AG04450 (cell line): Measurements from ENCODE around the gene ARSA. TPM values are rescaled to one million over a fixed set of nuclear protein-coding genes. Genes with fewer than 3 reads are reported as not detected.

ENCODE experiments used
- CTCF ChIA-PET: fragments of 300-600, 350-600 bp; formaldehyde crosslinking; extraction: SDS; loops from one replicate; lab custom pipeline; 2022; ENCODE audit warnings: antibody characterized with exemption, inconsistent platforms; lab: Charles Lee
- POLR2A ChIA-PET: fragments of 350-600 bp; formaldehyde crosslinking; extraction: SDS; loops from one replicate; lab custom pipeline; 2021; ENCODE audit warnings: antibody characterized with exemption, inconsistent platforms; lab: Yijun Ruan, JAX
- DNase-seq: peaks from one replicate; pipeline ENCODE4 v3.0.0-alpha.2; 2011; ENCODE audit warnings: low read depth, low spot score
- H3K27ac ChIP-seq: one replicate; pipeline ENCODE4 v1.5.1; 2012; ENCODE audit warnings: low read depth, low read length, control low read depth
- H3K27me3 ChIP-seq: one replicate; pipeline ENCODE4 v1.6.0; 2012; ENCODE audit warnings: low read length; ENCODE audit not compliant: control insufficient read depth, insufficient read depth
- H3K4me3 ChIP-seq: 2 replicates; pipeline ENCODE4 v1.5.1; 2011; ENCODE audit warnings: mild to moderate bottlenecking, low read depth, low read length, control low read depth
- H3K9me3 ChIP-seq: 2 replicates; pipeline ENCODE4 v1.5.1; 2012; ENCODE audit warnings: low read length; ENCODE audit not compliant: control insufficient read depth, insufficient read depth
- CTCF ChIP-seq: IDR thresholded peaks from 2 replicates; pipeline ENCODE4 v1.5.1; 2011; ENCODE audit warnings: low read depth, low read length, control low read depth, inconsistent platforms
- polyA plus RNA-seq: library from polyadenylated mRNA; depleted of rRNA; stranded (reverse); fragments of >200 nt; gene quantifications from 2 replicates; pipeline ENCODE4 v1.2.3, GENCODE V29; 2011

ARSA gene
- polyA plus RNA-seq, 1 experiment, result 14.3 TPM

GRCh38 chr22:50582493-50583293, 45.3 kb downstream of the ARSA start, which contains the start of gene CHKB:
Gene CHKB (minus strand): TSS chr22:50582849. CDS start chr22:50582781, 68 bp downstream.
- Histone ChIP-seq H3K27me3 (peaks cover 8% of the 10 kb centered on the region), H3K9me3 (no peaks in the 10 kb centered on the region), H3K27ac (peak within 1 kb of the TSS; percentile 84), H3K4me3 (peak within 1 kb of the TSS; percentile 83)
- no peak for TF ChIP-seq CTCF
- CTCF ChIA-PET, result interaction anchor here (1.2 kb wide), 1 partner anchor 38 kb away, joined by 4 read pairs; no protein-coding TSS in a partner anchor
- POLR2A ChIA-PET, result interaction anchor here (0.6 to 1.6 kb wide), 4 partner anchors 18 to 75 kb away, joined by 3 to 11 read pairs (median 4); partner anchors contain the start of genes LMF2 and NCAPH2
- peak; percentile 89 for DNase-seq

- CTCF ChIA-PET, result interaction anchor here (1.2 kb wide), 1 partner anchor 39 kb away, joined by 4 read pairs; no protein-coding TSS in a partner anchor
Measured at GRCh38 chr22:50581950-50582492, 45.9 kb downstream of the ARSA start.

GRCh38 chr22:50581031-50581949, 46.7 kb downstream of the ARSA start:
- no peak for TF ChIP-seq CTCF
- CTCF ChIA-PET, result interaction anchor here (0.7 to 0.8 kb wide), 3 partner anchors 18 to 56 kb away, joined by 3 to 5 read pairs (median 4); partner anchors contain the start of gene SCO2
- Histone ChIP-seq H3K27me3 (peaks cover 4% of the 10 kb centered on the region), H3K9me3 (no peaks in the 10 kb centered on the region), H3K27ac (no peak overlapping the region), H3K4me3 (peak overlapping the region; percentile 83)
- POLR2A ChIA-PET, result no interaction called here
- DNase-seq, result no peak

More at GRCh38 chr22:50581950-50582492, 45.9 kb downstream of the ARSA start:
- H3K4me3 ChIP-seq, result peak overlapping the region; percentile 83
- peaks cover 5% of the 10 kb centered on the region for H3K27me3 ChIP-seq
- no peaks in the 10 kb centered on the region for H3K9me3 ChIP-seq
- DNase-seq, result no peak
- POLR2A ChIA-PET, result interaction anchor here (0.7 to 1.6 kb wide), 3 partner anchors 26 to 74 kb away, joined by 3 to 11 read pairs (median 5); partner anchors contain the start of genes LMF2 and NCAPH2
- H3K27ac ChIP-seq, result peak overlapping the region; percentile 84
- TF ChIP-seq CTCF, result no peak

- ChIA-PET CTCF (no interaction called here), POLR2A (no interaction called here)
- Histone ChIP-seq H3K27ac (no peak overlapping the region), H3K4me3 (no peak overlapping the region), H3K27me3 (peaks cover 12% of the 10 kb centered on the region), H3K9me3 (no peaks in the 10 kb centered on the region)
- no peak for DNase-seq
- TF ChIP-seq CTCF, result no peak
Measured at GRCh38 chr22:50579752-50580151, 48.2 kb downstream of the ARSA start.
